GM23338 (cell line): ENCODE measurements around the gene NCBP3. TPM values are rescaled to one million over a fixed set of nuclear protein-coding genes. Genes with fewer than 3 reads are reported as not detected.
A peak's percentile ranks its signal among the peaks of the same experiment; 100 is the strongest.

ENCODE experiments used
- ATAC-seq: fragments of 200-7000 bp; cut with Tn5 transposase; 3 replicates; pipeline ENCODE4 v1.9.1; 2020
- DNase-seq: peaks from one replicate; pipeline ENCODE4 v3.0.0-alpha.2; 2015; ENCODE audit warnings: low spot score
- H2AFZ ChIP-seq: fragments of 200-600 bp; sonication (generic); 2 replicates; pipeline ENCODE4 v1.8.0; 2016; ENCODE audit warnings: antibody characterized with exemption, mild to moderate bottlenecking, moderate library complexity
- H3F3A ChIP-seq: fragments of 200-600 bp; sonication (generic); replicated peaks from 2 replicates; pipeline ENCODE4 v1.8.0; 2017; ENCODE audit warnings: antibody characterized with exemption, mixed run types, low read depth
- H3K27ac ChIP-seq: fragments of 200-600 bp; sonication (generic); 2 replicates; pipeline ENCODE4 v1.6.1; 2016; ENCODE audit warnings: low read depth
- H3K27me3 ChIP-seq: fragments of 200-600 bp; sonication (generic); 2 replicates; pipeline ENCODE4 v1.8.0; 2016; ENCODE audit warnings: mild to moderate bottlenecking, mixed run types, moderate library complexity; ENCODE audit not compliant: insufficient read depth
- H3K36me3 ChIP-seq: fragments of 200-600 bp; sonication (generic); 2 replicates; pipeline ENCODE4 v1.8.0; 2016; ENCODE audit warnings: mild to moderate bottlenecking; ENCODE audit not compliant: insufficient read depth
- H3K4me1 ChIP-seq: fragments of 200-600 bp; sonication (generic); 2 replicates; pipeline ENCODE4 v1.8.0; 2016; ENCODE audit warnings: mild to moderate bottlenecking, moderate library complexity; ENCODE audit not compliant: insufficient read depth
- H3K4me2 ChIP-seq: fragments of 200-600 bp; sonication (generic); 2 replicates; pipeline ENCODE4 v1.7.1; 2017; ENCODE audit warnings: mixed run types
- H3K4me3 ChIP-seq: fragments of 200-600 bp; sonication (generic); 2 replicates; pipeline ENCODE4 v1.6.1; 2016; ENCODE audit warnings: mixed run types
- H3K79me2 ChIP-seq: fragments of 200-600 bp; sonication (generic); replicated peaks from 2 replicates; pipeline ENCODE4 v1.8.0; 2017; ENCODE audit warnings: mild to moderate bottlenecking; ENCODE audit not compliant: insufficient read depth
- H3K9me2 ChIP-seq: fragments of 200-600 bp; sonication (generic); 2 replicates; pipeline ENCODE4 v1.8.0; 2017; ENCODE audit not compliant: insufficient read depth
- H4K20me1 ChIP-seq: fragments of 200-600 bp; sonication (generic); replicated peaks from 2 replicates; pipeline ENCODE4 v1.8.0; 2017; ENCODE audit warnings: mild to moderate bottlenecking; ENCODE audit not compliant: insufficient read depth
- H3K27ac Mint-ChIP-seq: 2 replicates; pipeline ENCODE4 v1.8.0; 2020; ENCODE audit warnings: inconsistent platforms, mild to moderate bottlenecking, moderate library complexity, mixed read lengths
- H3K27me3 Mint-ChIP-seq: 3 replicates; pipeline ENCODE4 v1.8.0; 2022; ENCODE audit warnings: low read depth, mild to moderate bottlenecking, moderate library complexity, mixed read lengths, inconsistent platforms; ENCODE audit not compliant: insufficient read depth, poor library complexity
- H3K36me3 Mint-ChIP-seq: 3 replicates; pipeline ENCODE4 v1.8.0; 2021; ENCODE audit warnings: low read depth, mild to moderate bottlenecking, inconsistent platforms, moderate library complexity, mixed read lengths
- H3K4me1 Mint-ChIP-seq: 3 replicates; pipeline ENCODE4 v1.8.0; 2020; ENCODE audit warnings: mild to moderate bottlenecking, inconsistent platforms, mixed read lengths
- H3K4me3 Mint-ChIP-seq: 3 replicates; pipeline ENCODE4 v1.8.0; 2021; ENCODE audit warnings: moderate library complexity, mild to moderate bottlenecking, inconsistent platforms, mixed read lengths
- H3K9me3 Mint-ChIP-seq: 3 replicates; pipeline ENCODE4 v1.8.0; 2020; ENCODE audit warnings: moderate library complexity, mild to moderate bottlenecking, inconsistent platforms, mixed read lengths
- CREB1 ChIP-seq: fragments of 250-450 bp; sonication (Bioruptor Pico); IDR thresholded peaks from 2 replicates; pipeline ENCODE4 v1.5.0; 2020; ENCODE audit warnings: low read depth, mild to moderate bottlenecking, moderate library complexity
- CTCF ChIP-seq, 2 experiments: fragments of 200-600 bp in 1 of 2; sonication (generic) in 1 of 2; conservative IDR thresholded peaks; 2 replicates each; pipeline versions ENCODE4 v1.5.1 to v1.6.1; 2016 to 2017; ENCODE audit warnings: antibody characterized with exemption in 2 of 2, low read depth in 2 of 2, mild to moderate bottlenecking in 2 of 2, moderate library complexity in 1 of 2
- JUNB ChIP-seq: IDR thresholded peaks from one replicate; pipeline ENCODE4 v1.6.1; 2016; ENCODE audit warnings: antibody characterized with exemption; ENCODE audit not compliant: unreplicated experiment
- REST ChIP-seq: IDR thresholded peaks from one replicate; pipeline ENCODE4 v1.6.1; 2018; ENCODE audit warnings: antibody characterized with exemption; ENCODE audit not compliant: unreplicated experiment
- STAT1 ChIP-seq: IDR thresholded peaks from one replicate; pipeline ENCODE4 v1.6.1; 2016; ENCODE audit warnings: antibody characterized with exemption; ENCODE audit not compliant: unreplicated experiment
- ZNF331 ChIP-seq: fragments of 250-450 bp; sonication (Bioruptor Pico); IDR thresholded peaks from 2 replicates; pipeline ENCODE4 v1.5.0; 2020; ENCODE audit warnings: low read depth, mild to moderate bottlenecking, moderate library complexity
- polyA plus RNA-seq: library from polyadenylated mRNA; unstranded; fragments of >200 nt; fragmentation: Nextera tagmentation; extraction: Ambion mirVana; gene quantifications from 2 replicates; pipeline ENCODE4 v1.2.1, GENCODE V29; 2016
- total RNA-seq: library from RNA; depleted of rRNA; stranded (reverse); fragments of >200 nt; shearing (Covaris generic); gene quantifications from 2 replicates; pipeline ENCODE4 v1.2.3, GENCODE V29; 2014
- TF ChIP-seq, protein P1 (sequence below): IDR thresholded peaks from 2 replicates; pipeline ENCODE4 v1.6.1; 2016; ENCODE audit warnings: antibody characterized with exemption
- TF ChIP-seq, protein P2 (sequence below): fragments of 250-450 bp; sonication (Bioruptor Pico); IDR thresholded peaks from 2 replicates; pipeline ENCODE4 v1.5.0; 2020; ENCODE audit warnings: mild to moderate bottlenecking, moderate library complexity

NCBP3 gene
- total and polyA plus RNA-seq, 2 experiments from 2014 or later = 35.5 to 42.8 TPM

GRCh38 chr17:3888343-3889171 is 42.5 kb upstream of the NCBP3 start (continued):
- TF ChIP-seq CTCF (conservative IDR thresholded peaks at IDR 0.05; ENCODE audit: low read depth in 2 of 2) = no peak
- no peak for TF ChIP-seq REST
- TF ChIP-seq, protein P1, sequence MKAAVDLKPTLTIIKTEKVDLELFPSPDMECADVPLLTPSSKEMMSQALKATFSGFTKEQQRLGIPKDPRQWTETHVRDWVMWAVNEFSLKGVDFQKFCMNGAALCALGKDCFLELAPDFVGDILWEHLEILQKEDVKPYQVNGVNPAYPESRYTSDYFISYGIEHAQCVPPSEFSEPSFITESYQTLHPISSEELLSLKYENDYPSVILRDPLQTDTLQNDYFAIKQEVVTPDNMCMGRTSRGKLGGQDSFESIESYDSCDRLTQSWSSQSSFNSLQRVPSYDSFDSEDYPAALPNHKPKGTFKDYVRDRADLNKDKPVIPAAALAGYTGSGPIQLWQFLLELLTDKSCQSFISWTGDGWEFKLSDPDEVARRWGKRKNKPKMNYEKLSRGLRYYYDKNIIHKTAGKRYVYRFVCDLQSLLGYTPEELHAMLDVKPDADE = no peak
- TF ChIP-seq CREB1 (CRISPR knock-in tag) = peak; percentile 76

DNA sequence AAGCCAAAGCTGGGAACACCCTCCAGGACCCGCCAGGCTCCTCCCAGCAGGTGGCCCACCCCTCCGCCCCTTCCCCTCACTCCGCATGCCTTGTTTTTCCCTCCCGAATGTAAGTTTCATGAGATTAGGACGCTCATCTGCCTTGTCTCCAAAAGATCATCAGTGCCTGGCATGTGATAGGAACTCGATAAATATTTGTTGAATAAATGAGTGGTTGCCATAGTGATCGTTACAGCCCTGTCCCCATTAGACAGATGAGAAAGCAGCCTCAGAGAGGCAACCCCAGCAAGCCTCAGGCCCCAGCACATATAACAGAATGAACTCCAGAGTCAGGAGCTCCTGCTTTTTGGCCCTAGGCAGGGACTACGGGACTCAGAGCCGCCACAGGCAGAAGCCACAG is 41.8 kb upstream of the NCBP3 start:
- Mint-ChIP-seq H3K27ac (no peak overlapping the region), H3K9me3 (no peaks in the 10 kb centered on the region), H3K4me3 (no peak overlapping the region), H3K36me3 (peaks cover 2% of the 10 kb centered on the region; the same call in 1 of the 3 replicates), H3K27me3 (peaks cover 15% of the 10 kb centered on the region), H3K4me1 (peaks cover 36% of the 10 kb centered on the region)
- Histone ChIP-seq H3K36me3 (no peaks in the 10 kb centered on the region), H3K9me2 (no peaks in the 10 kb centered on the region), H3F3A (peaks cover 11% of the 10 kb centered on the region; the same call in 1 of the 2 replicates), H4K20me1 (no peaks in the 10 kb centered on the region; the same call in 1 of the 2 replicates), H3K27me3 (no peaks in the 10 kb centered on the region), H3K4me2 (peak overlapping the region; percentile 51; the same call in 1 of the 2 replicates), H3K79me2 (0 out of 2 replicates have a peak, but pooled peaks cover 4% of the 10 kb centered on the region), H3K4me1 (peaks cover 22% of the 10 kb centered on the region), H2AFZ (no peak overlapping the region), H3K27ac (no peak overlapping the region; the same call in 1 of the 2 replicates), H3K4me3 (no peak overlapping the region)
- ATAC-seq = no peak
- no peak for DNase-seq
- TF ChIP-seq CREB1 (CRISPR knock-in tag) = no peak
- no peak for TF ChIP-seq JUNB
- TF ChIP-seq, protein P2, sequence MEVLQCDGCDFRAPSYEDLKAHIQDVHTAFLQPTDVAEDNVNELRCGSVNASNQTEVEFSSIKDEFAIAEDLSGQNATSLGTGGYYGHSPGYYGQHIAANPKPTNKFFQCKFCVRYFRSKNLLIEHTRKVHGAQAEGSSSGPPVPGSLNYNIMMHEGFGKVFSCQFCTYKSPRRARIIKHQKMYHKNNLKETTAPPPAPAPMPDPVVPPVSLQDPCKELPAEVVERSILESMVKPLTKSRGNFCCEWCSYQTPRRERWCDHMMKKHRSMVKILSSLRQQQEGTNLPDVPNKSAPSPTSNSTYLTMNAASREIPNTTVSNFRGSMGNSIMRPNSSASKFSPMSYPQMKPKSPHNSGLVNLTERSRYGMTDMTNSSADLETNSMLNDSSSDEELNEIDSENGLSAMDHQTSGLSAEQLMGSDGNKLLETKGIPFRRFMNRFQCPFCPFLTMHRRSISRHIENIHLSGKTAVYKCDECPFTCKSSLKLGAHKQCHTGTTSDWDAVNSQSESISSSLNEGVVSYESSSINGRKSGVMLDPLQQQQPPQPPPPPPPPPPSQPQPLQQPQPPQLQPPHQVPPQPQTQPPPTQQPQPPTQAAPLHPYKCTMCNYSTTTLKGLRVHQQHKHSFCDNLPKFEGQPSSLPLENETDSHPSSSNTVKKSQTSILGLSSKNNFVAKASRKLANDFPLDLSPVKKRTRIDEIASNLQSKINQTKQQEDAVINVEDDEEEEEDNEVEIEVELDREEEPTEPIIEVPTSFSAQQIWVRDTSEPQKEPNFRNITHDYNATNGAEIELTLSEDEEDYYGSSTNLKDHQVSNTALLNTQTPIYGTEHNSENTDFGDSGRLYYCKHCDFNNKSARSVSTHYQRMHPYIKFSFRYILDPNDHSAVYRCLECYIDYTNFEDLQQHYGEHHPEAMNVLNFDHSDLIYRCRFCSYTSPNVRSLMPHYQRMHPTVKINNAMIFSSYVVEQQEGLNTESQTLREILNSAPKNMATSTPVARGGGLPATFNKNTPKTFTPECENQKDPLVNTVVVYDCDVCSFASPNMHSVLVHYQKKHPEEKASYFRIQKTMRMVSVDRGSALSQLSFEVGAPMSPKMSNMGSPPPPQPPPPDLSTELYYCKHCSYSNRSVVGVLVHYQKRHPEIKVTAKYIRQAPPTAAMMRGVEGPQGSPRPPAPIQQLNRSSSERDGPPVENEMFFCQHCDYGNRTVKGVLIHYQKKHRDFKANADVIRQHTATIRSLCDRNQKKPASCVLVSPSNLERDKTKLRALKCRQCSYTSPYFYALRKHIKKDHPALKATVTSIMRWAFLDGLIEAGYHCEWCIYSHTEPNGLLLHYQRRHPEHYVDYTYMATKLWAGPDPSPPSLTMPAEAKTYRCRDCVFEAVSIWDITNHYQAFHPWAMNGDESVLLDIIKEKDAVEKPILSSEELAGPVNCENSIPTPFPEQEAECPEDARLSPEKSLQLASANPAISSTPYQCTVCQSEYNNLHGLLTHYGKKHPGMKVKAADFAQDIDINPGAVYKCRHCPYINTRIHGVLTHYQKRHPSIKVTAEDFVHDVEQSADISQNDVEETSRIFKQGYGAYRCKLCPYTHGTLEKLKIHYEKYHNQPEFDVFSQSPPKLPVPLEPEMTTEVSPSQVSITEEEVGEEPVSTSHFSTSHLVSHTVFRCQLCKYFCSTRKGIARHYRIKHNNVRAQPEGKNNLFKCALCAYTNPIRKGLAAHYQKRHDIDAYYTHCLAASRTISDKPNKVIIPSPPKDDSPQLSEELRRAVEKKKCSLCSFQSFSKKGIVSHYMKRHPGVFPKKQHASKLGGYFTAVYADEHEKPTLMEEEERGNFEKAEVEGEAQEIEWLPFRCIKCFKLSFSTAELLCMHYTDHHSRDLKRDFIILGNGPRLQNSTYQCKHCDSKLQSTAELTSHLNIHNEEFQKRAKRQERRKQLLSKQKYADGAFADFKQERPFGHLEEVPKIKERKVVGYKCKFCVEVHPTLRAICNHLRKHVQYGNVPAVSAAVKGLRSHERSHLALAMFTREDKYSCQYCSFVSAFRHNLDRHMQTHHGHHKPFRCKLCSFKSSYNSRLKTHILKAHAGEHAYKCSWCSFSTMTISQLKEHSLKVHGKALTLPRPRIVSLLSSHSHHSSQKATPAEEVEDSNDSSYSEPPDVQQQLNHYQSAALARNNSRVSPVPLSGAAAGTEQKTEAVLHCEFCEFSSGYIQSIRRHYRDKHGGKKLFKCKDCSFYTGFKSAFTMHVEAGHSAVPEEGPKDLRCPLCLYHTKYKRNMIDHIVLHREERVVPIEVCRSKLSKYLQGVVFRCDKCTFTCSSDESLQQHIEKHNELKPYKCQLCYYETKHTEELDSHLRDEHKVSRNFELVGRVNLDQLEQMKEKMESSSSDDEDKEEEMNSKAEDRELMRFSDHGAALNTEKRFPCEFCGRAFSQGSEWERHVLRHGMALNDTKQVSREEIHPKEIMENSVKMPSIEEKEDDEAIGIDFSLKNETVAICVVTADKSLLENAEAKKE (CRISPR knock-in tag) = no peak
- no peak for TF ChIP-seq ZNF331
- no peak for TF ChIP-seq STAT1
